ENCODE results near the gene BABAM2. TPM values are rescaled to one million over a fixed set of nuclear protein-coding genes. Genes with fewer than 3 reads are reported as not detected.

The BABAM2 gene
- total RNA-seq, 2 donors from 2014 or later, result 46.8 to 59.7 TPM

DNA sequence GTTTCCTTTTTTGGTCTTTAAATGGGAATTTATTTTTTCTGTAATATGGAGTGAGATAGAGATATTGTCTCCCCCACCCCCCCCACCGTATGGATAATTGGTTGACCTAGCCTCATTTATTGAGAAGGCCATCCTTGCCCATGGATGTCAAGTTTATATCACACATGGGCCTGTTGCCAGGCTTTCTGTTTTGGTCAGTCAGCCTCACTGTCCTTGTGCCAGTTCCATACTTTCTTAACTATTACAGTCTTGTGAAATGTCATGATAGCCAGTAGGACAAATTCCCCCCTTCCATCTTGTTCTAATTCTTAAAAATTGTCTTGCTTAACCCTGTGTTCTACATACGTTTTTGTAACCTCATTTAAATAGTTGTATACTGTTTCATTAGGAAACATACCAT lies 12.5 kb downstream of the BABAM2 start:
- ATAC-seq (no peak), DNase-seq (no peak)
- intact Hi-C loops (cut with DNase I), result loop anchor here in 1 of 2 donors (10.0 kb wide), 1 partner anchor 198 kb away; no protein-coding TSS in a partner anchor

DNA sequence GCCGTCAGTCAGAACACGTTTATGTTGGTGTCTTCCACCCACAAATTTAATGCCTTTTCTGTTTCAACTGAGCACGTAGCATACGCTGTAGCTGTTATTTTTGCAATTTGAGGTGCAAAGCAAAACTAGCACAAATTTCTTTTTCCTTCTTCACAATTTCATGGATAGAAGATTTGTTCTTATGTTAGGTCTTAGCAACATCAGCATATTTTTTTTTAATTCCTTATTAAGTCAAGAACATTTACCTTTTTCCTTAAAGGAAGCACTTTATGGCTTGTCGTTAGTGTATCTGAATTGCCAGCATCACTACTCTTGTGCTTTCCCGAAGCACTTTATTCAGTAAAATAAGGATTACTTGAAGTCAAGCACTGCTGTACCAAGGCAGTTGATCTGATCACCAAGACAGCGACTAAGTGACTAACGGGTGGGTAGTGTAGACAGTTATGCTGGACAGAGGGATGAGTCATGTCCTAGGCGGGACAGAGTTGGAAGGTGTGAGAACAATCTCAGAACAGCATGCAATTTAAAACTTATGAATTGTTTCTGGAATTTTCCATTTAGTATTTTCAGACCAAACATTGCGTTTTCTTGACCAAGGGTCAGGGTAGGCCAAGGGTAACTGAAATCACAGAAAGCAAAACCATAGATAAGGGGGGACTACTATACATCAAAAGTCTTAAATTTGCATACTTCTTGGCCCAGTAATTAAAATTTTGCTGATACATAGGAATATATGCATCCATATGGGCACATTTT lies 13.3 kb downstream of the BABAM2 start:
- DNase-seq (no peak), ATAC-seq (peak in 1 of 2 donors; percentile 89)
- intact Hi-C loops (cut with DNase I), result loop anchor here in 1 of 2 donors (10.0 kb wide), 1 partner anchor 199 kb away; no protein-coding TSS in a partner anchor

DNA sequence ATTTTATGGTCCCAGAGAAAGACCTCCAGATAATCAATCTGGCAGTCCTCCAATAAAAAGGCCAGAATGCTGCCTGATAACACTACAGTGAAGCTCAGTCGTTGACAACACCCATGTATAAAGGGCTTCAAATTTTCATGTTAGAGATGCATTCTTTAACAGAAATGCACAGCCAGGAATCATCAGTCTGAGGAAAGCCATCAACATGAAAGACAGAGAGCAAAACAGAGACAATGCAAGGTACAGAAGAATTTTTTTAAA lies 13.8 kb downstream of the BABAM2 start:
- ATAC-seq (no peak), DNase-seq (no peak)
- intact Hi-C loops (cut with DNase I), result loop anchor here in 1 of 2 donors (10.0 kb wide), 1 partner anchor 200 kb away; no protein-coding TSS in a partner anchor

DNA sequence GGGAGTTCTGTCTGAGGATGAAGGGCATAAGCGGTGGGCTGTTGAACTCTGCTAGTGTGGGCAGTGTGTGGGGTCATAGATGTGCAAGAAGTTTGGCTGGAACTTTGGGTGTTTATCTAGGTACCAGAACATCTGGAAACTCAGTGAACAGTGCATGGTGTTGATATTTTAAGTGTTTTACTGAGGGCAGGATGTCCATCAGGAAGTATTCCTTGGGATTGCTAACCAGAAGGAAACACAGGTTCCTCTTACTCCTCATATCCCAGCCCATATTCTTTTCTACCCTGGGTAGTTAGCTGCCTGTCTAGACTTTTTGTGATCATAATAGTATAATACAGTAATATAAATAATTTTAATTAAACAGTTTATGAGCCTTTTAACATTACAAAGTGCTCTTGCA lies 15.5 kb downstream of the BABAM2 start:
- DNase-seq (no peak), ATAC-seq (no peak)
- intact Hi-C loops (cut with DNase I), result loop anchor here in 1 of 2 donors (10.0 kb wide), 1 partner anchor 201 kb away; no protein-coding TSS in a partner anchor

DNA sequence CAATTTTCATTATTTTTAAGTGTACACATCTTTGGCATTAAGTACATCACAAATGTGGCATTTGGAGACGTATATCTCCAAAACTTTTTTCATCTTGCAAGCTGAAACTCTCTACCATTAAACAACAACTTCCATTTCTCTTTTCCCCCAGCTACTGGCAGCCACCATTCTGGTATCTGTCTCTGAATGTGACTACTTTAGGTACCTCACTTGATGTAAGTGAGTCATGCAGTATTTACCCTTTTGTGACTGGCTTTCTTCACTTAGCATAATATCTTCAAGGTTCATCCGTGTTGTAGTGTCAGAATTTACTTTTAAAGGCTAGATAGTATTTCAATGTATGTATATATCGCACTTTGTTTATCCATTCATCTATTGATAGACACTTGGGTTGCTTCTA lies 17.0 kb downstream of the BABAM2 start:
- intact Hi-C loops (cut with DNase I), result loop anchor here in 1 of 2 donors (10.0 kb wide), 1 partner anchor 203 kb away; no protein-coding TSS in a partner anchor
- ATAC-seq (no peak), DNase-seq (no peak)

DNA sequence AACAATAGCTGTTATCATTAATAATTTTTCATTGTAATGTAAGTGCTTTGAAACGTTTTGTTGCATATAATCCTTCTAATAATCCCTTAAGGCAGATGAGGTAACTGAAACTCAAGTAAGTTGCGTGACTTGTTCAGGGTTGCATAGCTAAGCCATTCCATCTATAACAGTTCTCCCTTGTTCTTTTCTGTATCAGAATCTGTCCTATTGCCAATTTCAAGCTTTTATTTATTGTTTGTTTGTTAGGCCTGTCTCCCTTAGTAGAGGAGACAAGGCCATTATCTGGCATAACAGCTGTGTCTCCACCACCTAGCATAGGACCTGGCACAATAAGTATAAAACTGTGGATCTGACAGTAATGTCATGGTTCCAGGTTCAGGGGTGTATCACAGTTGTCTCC lies 19.4 kb downstream of the BABAM2 start:
- intact Hi-C loops (cut with DNase I), result loop anchor here in 1 of 2 donors (10.0 kb wide), 1 partner anchor 205 kb away; no protein-coding TSS in a partner anchor
- DNase-seq (no peak), ATAC-seq (no peak)

DNA sequence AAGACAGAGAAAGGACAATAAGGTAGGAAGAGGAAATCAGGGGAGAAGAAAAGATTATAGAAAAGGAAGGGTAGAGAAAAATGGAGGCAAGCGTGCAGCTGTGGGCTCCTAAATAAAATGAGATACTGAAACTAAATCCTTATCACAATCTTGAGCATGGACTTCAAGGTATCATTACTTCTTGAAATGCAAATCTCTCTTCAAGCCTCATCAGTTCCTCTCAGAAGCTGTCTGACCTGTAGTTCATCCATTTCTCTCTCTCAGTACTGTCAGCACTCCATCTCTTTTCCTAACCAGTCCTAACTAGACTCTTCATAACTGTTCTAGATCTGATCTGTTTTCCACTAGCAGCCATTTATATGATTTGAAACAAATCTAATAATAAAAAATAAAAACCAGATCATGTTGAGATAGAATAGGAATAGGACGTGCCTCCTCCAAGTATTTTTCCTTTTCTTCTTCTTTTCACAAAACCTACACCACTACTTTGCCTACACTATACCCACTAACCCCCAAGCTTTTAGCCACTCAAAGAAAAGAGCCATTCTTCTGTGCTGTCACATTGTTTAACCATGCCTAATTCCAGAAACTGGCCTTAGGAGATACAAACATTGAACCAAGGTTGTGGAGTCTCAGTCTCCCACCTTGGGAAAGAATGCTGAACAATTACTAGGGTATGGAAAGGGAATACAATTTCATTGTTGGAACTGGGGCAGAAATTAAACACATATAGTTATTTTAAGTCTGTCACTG lies 21.1 kb downstream of the BABAM2 start:
- ATAC-seq (no peak), DNase-seq (no peak)
- intact Hi-C loops (cut with DNase I), result no loop called here

DNA sequence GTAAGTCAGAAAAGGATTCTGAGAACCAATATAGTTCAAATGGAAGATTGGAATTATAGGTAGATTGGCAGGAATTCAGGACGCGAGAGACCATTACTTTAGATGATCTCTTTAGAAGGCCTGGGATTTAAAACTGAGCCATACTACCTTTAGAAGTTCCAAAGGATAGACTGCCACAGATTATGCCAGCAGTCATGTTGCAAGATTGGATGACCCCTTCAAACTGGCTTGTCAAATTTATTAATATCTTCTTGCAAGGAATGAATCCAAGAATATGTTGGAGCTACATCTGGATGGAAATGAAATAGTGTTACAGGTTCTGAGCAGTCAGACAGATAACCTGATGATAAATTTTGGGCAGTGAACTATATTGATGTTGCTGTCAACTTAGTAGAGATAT lies 22.0 kb downstream of the BABAM2 start:
- DNase-seq, result no peak
- intact Hi-C loops (cut with DNase I), result no loop called here
- no peak for ATAC-seq

DNA sequence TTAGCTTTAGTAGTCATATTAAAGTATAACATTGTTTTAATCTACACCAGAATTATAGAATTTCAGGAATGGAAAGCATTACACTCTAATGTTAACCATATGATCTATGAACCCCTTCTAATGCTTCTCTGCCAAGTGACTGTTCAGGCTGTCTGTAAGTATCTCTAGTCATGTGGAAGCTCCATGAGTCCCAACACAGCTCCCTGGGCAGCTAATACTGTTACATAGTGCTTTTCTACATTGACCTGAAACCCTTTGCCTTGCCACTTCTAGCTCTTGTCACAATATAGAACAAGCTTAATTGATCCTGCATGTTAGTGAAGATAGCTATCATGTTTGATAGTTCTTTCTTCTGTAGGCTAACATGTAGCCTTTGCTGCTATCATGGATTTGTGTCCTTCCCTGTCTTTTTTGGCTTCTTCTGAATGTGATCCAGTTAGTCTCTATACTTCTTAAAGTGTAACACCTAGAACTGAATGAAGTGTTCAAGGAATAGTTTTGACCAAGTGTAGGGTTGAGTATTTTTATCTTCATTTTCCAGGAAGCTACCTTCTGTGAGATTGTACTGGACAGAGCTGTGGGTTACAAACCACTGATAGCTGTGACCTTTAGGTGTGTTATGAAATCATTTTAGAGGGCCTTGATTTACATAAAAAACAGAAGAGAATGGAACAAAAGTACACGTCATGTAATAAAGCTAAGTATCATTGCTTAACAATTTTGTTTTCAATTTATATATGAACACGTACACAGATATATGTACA lies 23.7 kb downstream of the BABAM2 start:
- DNase-seq, result no peak
- intact Hi-C loops (cut with DNase I), result no loop called here
- ATAC-seq, result peak in 1 of 2 donors; percentile 42

DNA sequence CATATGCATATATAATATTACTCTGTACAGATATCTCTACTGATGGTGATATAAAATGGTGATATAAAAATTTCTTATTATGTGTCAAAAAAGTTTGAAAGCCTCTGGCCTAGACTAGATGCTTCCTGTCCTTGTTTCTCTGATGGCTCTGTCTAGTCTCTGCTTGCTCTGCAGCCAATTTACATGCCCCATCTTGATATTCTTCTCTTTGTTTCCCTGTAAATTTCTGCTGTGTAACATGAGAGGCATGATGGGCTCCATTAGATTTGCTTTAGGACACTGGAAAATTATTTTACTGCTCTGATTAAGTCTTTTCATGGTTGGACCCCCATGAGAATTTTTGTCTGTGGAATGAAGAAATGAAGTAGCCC lies 24.3 kb downstream of the BABAM2 start:
- intact Hi-C loops (cut with DNase I), result no loop called here
- no peak for DNase-seq
- ATAC-seq, result no peak

DNA sequence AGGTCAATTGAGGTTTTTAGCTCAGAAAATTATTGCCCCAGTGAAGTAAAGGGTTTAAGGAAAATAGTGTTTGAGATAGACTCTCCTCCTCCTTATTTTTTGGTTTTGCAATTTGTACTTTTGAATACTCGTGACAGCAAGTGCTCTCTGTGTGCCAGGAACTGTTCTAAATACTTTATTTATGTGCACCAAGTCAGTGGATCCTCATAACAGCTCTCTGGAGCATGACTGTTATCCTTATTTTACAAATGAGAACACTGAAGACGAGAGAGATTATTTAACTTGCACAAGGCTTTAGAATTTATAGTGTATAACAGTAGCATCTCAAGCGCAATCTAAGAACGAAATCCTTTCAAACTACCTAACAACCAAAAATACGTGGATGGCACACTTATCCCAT lies 24.7 kb downstream of the BABAM2 start:
- DNase-seq (no peak), ATAC-seq (peak in 1 of 2 donors; percentile 68)
- intact Hi-C loops (cut with DNase I), result no loop called here

DNA sequence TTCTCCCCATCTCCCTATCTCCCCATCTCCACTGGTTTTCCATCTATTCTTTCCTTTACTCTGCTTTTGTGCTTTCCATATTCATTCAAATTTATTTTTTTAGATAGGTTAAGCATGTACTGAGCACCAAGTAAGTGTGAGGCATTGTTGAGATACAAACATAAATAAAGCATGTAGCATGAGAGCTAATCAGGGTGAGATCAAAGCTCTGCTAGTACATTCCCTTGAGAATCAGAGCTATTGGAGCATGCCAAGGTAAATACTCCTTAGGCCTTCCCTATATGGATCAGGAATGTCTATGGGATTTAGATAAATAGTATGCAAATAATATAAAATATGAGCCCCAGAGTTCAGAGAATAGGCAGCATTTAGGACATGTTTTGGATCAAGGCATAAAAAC lies 25.3 kb downstream of the BABAM2 start:
- intact Hi-C loops (cut with DNase I), result no loop called here
- DNase-seq (no peak), ATAC-seq (no peak)

DNA sequence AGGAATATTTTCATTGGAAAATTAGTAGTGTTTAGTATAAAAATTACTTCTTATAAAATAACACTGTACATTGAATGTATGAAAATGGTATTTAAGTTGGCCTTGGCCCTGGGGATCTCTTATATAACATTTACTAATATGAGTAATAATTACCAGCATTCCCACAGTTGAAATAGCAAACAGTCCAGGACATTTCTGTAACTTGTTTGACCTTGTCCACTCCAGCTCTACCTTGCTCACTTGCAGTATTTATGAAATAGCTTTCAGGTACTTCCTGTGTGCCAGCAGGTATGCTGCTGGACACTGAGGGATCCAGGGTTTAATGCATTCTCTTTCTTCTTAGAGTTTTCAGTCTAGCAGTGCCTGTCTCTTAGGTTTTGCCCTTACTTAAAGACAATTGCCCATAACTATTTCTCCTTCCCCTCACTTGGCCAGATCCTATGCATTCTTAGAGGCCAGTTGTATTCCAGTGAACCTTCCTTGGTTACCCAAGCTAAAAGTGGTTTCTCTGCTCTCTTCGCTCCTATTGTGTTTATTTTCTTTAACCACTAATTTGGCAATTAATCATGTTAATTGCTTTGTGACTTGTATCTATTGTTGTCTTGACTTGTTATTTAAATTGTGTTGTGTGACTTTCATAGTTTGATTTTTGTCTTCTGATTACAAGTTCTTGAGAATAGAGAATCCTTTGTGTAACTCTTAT lies 25.9 kb downstream of the BABAM2 start:
- DNase-seq, result no peak
- intact Hi-C loops (cut with DNase I), result no loop called here
- ATAC-seq, result no peak

DNA sequence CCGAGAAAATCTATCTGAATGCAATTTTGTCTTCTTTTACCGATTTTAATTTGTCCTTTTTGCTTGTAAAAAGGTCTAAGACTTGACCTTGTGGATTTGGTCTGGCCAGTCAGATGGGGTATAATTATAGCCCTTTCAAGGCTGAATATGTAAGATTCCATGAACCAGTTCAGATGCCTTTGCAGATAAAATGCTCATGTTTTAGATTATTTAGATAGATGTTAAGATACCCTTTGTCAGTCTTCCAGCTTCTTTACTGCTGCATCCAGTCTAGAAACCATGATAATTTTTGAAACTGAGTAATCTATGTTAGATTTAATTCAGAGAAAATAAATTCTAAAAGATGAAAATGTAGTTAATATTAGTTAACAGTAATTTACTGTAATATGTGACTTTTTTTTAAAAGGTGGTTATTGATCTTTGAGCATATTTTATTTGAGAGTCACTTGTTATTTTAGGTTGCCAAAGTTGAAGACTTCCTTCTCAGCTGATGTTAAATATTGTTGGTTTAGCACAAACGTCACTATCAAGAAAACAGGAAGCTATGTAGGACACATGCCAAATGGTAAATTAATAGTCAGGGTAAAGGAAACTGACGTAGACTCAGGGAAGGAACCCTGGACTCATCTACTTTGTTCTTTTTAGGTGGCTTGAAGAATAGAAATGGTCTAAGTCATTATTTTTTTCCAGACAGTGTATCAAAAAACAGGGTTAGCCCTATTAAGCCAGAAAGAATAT lies 29.8 kb downstream of the BABAM2 start:
- intact Hi-C loops (cut with DNase I), result no loop called here
- DNase-seq (no peak), ATAC-seq (peak; percentile 64 to 76)

DNA sequence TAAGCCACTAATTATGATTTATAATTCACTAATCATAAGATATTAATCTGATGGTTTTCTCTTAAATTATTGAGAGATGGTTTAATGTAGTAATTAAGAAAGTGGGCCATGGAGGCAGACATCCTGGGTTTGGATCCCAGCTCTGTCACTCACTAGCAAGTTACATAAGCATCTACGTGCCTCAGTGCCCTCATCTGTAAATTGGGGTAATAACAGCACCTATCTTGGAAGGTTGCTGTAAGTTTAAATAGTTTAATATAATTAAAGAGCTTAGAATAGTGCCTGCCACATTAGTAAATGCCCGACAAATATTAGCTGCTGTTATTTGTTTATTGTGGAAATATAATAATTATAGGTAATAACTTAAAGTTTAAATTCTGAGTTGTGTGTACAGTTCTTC lies 30.9 kb downstream of the BABAM2 start:
- ATAC-seq (no peak), DNase-seq (no peak)
- intact Hi-C loops (cut with DNase I), result no loop called here

DNA sequence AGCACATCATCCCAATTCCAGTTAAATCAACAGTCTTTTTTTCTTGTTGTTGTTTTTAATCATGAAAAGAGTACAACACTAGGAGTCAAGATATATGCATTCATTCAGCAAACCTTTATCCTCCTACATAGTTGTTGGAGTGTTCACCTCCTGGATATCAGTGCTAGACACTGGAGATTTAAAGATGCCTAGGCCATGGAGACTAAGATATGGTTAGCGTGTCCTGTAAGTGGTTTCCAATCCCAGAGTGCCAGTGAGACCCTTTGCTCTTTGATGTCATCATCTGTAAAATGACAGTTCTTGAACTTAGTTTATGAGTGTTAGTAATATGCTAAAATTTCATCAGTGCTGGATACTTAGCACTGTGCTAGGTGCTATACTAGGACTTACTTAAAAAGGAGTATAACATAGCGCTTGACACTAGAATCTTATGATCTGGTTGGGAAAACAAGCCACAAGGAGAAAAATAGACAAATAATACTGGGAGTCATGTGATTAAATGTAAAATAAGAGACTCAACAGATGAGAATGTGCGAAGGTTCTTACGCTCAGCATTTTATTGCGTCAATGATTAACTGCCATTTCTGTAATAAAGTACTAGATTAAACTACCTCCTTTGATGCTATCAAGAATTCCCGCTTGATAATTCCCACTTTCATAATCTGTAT lies 31.5 kb downstream of the BABAM2 start:
- intact Hi-C loops (cut with DNase I), result no loop called here
- DNase-seq, result no peak
- no peak for ATAC-seq

DNA sequence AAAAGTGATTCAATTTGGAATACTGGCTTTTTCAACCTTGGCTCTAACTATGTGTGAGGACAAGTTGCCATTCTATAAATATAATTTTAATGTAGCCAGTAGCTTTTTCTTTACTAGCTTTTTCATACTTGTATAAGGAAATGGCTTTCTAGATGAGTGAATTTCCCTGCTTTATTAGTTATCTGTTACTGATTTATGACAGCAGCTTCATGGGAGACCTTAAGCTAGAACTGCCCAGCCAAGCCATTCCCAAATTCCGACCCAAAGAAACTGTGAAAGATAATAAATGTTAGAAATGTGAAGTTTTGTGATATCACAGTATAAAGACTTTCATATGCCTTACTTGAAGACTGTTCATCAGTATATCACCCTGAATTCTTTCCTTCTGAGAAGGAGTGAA lies 32.3 kb downstream of the BABAM2 start:
- DNase-seq (no peak), ATAC-seq (no peak)
- intact Hi-C loops (cut with DNase I), result no loop called here

DNA sequence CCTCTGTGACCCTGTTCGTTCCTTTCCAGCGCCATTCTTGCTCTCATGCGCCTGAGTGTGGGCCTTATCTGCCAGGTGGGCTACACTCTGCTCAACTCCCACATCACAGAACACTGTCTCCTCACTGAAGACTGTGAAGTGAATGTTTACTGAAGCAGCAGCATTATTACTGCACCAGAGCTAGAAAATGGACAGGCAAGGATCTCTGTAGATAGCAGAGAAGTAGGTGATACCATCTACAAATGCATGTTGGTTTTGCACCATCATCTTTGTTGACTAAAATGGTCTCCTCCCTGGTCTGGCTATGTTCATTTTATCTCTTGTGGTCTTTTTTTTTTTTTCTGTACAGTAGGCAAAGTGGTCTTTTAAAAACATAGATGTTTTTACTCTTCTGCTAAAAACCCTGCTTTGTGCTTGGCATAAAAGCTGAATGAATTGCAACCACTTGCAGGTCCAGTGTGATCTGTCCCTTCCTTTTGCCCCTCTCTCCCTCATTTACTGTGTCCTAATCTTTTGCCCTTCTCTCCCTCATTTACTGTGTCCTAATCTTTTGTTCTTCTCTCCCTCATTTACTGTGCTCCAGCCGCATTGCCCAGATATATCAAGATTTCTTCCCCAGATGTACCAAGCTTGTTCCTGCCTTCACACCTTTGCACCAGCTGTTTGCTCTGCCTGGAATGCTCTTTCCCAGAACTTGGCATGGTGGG lies 35.4 kb downstream of the BABAM2 start:
- intact Hi-C loops (cut with DNase I), result no loop called here
- no peak for ATAC-seq
- DNase-seq, result no peak
